Coronary artery (tissue), 2 donors: ENCODE data around the gene FIBCD1.
A peak's percentile ranks its signal among the peaks of the same experiment; 100 is the strongest.

Source experiments
- DNase-seq: peaks from one replicate; pipeline ENCODE4 v3.0.0-alpha.2; 2017; ENCODE audit warnings: low spot score
- H3K27ac ChIP-seq, 2 donors: fragments of 200-600 bp; sonication (generic); one replicate each; pipeline ENCODE4 v1.5.1; 2016 to 2019
- H3K4me3 ChIP-seq: fragments of 200-600 bp; sonication (generic); 2 replicates; pipeline ENCODE4 v1.5.1; 2016; ENCODE audit warnings: mild to moderate bottlenecking, moderate library complexity
- TF ChIP-seq, protein P1 (sequence below): fragments of 200-600 bp; sonication (generic); IDR thresholded peaks from one replicate; pipeline ENCODE4 v1.5.1; 2019; ENCODE audit warnings: antibody characterized with exemption

FIBCD1 gene

DNA sequence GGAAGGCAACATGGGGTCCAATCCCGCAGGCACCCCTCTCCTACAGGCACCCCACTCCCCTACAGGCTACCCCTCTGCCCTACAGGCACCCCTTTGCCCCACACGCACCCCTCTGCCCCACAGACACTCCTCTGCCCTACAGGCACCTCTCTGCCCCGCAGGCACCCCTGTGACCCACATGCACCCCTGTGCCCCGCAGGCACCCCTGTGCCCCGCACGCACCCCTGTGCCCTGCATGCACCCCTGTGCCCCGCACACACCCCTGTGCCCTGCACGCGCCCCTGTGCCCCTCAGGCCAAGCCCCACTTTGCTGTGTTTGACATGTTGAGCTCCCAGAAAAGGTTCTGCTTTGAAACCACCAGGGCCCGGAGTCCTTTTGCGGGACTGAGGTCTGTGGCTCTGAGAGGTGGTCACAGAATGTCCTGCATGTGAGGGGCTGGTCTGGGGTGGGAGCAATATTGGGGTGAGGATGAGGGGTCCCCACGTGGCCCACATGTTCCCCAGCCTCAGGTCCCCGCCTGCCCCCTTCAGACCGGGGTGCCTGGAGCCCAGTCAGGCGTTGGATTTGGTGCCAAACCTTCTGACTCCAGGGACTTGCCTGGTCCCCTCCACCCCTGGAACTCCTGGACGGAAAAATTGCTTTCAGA, 41.8 kb downstream of the FIBCD1 start:
- TF ChIP-seq, protein P1, sequence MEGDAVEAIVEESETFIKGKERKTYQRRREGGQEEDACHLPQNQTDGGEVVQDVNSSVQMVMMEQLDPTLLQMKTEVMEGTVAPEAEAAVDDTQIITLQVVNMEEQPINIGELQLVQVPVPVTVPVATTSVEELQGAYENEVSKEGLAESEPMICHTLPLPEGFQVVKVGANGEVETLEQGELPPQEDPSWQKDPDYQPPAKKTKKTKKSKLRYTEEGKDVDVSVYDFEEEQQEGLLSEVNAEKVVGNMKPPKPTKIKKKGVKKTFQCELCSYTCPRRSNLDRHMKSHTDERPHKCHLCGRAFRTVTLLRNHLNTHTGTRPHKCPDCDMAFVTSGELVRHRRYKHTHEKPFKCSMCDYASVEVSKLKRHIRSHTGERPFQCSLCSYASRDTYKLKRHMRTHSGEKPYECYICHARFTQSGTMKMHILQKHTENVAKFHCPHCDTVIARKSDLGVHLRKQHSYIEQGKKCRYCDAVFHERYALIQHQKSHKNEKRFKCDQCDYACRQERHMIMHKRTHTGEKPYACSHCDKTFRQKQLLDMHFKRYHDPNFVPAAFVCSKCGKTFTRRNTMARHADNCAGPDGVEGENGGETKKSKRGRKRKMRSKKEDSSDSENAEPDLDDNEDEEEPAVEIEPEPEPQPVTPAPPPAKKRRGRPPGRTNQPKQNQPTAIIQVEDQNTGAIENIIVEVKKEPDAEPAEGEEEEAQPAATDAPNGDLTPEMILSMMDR: no peak
- DNase-seq: no peak
- Histone ChIP-seq H3K4me3 (no peak overlapping the region), H3K27ac (no peak overlapping the region)

DNA sequence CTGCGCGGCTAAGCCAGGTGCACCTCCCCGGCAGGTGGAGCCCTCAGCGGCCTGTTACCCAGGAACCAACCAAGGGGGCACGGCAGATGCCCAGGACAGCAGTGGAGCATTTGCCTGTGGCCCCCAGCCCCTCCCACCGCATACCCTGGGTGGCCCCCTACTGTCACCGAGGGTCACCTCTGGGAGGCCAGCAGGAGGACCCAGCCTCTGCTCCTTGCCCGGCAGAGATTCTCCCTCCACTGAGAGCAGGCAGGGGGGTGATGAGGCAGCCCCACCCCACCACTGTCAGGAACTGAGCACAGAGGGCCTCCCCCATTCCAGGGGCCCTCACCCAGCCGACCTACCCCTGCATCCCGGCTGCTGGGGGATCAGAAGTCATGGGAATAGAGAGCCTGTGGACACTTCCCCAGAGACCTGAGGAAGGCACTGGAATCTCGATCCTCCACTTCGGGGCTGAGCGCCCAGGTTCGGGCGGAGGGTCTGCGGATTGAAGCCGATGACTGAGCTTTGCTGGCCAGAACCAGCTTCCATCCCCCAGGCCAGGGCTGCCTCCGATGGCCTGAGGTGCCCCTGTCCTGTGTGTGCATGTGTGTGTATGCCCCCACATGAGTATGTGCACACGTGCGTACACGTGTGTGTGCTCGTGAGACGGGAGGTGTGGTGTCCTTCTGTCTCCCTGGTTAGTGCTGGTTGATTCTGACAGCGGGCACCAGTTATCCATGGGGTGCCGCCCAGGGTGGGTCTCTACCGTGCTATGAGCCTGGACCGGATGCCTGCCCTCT, 42.6 kb downstream of the FIBCD1 start, which contains the start of gene QRFP:
TSS of gene QRFP (minus strand) at position 580 of the 782 bp plus-strand sequence. CDS start 2,974 bp downstream, outside the sequence.
- H3K27ac ChIP-seq: no peak within 1 kb of the TSS
- TF ChIP-seq, protein P1: no peak
- no peak within 1 kb of the TSS for H3K4me3 ChIP-seq
- DNase-seq: no peak

DNA sequence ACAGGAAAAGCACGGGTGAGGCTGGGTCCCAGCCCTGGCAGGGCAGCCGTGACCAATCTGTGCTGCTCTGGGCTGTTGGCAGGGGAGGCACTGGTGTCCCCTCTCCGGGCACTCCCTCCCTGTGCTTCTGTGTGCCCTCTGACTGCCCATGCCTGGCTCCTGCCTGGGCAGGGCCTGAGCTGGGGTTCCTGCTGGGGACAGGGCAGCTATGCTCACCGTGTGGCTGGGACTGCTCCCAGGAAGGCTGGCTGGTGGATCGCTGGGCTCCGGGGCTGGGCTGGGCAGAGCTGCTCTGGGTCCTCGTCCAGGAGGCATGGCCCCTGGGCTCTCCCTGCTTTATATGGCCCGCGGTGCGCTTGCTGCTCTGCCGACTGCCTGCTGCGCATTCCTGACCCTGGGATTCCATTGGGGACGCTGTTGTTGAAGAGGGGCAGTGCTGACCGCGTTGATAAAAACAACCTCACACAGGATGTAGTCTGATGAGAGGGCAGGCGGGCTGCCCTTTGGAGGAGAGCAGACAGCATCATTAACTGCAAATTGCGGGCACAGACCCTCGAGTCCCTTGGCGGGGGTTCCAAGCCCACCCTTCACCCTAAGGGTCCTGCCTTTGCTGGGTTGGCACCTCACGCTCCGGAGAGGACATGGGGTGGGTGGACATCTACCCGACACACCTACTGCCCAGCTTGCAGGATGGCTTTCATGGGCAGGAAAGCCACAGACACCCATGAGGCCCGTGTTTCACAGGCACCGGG, 43.4 kb downstream of the FIBCD1 start:
- TF ChIP-seq, protein P1: no peak
- Histone ChIP-seq H3K4me3 (no peak overlapping the region), H3K27ac (peak overlapping the region in 1 of 2 donors; percentile 5)
- no peak for DNase-seq

DNA sequence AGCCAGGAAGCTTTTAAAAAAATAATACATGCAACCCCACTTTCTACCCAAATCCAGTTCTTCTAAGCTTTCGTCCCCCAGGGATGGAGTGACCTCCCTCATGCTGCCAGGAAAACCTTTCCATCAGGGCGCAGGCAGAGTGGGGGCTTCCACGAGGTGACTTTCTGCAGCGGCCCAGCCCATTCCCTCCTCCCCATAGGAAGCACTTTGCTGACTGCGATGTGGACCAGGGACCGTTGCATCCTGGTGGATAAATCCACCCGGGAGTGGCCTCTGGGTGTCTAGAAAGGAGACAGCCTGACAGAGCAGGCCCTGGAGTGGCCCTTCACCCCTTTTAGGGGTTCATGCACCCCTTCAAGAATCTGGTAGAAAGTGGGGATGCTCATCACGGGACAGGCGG, 44.0 kb downstream of the FIBCD1 start:
- H3K4me3 ChIP-seq: no peak overlapping the region
- TF ChIP-seq, protein P1: no peak
- DNase-seq: no peak
- peak overlapping the region in 1 of 2 donors; percentile 5 for H3K27ac ChIP-seq

DNA sequence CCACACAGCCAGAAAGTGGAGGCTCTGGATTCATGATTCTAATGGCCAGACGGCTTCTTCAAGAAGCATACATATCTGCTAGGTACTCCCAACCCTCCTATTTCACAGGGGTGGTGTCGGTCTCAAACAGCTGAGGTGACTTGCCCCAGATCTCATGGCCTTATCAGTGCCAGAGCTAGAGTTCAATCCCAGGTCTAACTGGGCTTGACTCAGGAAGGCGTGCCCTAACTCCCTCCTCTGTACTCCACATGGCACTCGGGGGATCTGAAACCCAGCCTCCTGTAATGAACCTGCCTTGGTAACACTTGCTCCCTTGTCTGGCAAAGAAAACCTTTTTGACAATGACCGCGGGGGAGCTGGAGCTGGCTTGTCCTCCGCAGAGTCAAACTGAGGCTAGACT, 44.5 kb downstream of the FIBCD1 start:
- TF ChIP-seq, protein P1: no peak

DNA sequence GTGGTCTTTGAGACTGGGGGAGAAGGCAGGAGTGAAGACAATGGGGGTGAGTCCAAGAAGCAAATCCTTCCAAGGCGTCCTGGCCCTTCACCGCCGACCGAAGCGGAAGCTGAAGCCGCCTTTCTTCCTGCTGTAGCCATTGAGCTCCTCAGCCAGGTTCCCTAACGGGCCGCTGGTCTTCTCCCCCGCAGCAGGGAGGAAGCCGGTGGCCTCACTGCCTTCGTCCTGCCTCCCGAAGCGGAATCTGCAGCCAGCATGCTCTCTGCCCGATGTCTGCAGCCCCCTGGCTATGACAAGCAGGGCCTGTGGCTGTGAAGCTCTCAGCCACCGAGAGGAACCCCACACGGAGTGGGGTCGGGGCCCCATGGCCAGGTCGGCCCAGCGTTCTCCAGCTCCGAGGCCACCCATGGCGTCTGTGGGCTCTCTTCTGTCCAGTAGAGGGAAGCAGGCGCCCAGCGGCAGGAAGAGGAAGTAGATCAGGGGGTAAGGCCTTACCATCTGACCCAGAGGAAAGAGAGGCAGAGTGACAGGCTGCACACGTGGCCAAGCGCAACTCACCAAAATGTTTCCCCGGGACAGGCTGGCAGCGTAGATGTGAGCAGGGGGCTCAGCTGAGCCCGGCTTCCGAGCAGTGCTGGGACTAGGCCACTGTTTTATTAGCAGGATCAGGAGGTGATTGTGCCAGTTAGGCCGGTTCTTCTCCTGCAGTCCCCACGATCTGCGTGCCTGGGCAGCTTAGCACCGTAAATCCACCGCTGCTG, 45.5 kb downstream of the FIBCD1 start:
- DNase-seq: no peak
- Histone ChIP-seq H3K4me3 (no peak overlapping the region), H3K27ac (peak overlapping the region in 1 of 2 donors; percentile 45)
- TF ChIP-seq, protein P1: no peak

More for the DNA sequence above, 44.5 kb downstream of the FIBCD1 start:
- H3K27ac ChIP-seq: no peak overlapping the region
- no peak overlapping the region for H3K4me3 ChIP-seq
- DNase-seq: no peak
